SK-N-SH treated with all-trans-retinoic acid at 6 μM for 48 hours (cell line): Measurements from ENCODE around the gene SLC35F3.

Experiments used
- BACH2 ChIP-seq: fragments of 250-450 bp; sonication (Bioruptor Pico); IDR thresholded peaks from 2 replicates; pipeline ENCODE4 v1.9.0; 2021; ENCODE audit warnings: mild to moderate bottlenecking, borderline replicate concordance
- CREB5 ChIP-seq: fragments of 250-450 bp; sonication (Bioruptor Pico); IDR thresholded peaks from 2 replicates; pipeline ENCODE4 v1.5.1; 2020; ENCODE audit warnings: low read depth, mild to moderate bottlenecking, moderate library complexity
- CSDC2 ChIP-seq: fragments of 250-450 bp; sonication (Bioruptor Pico); IDR thresholded peaks from 2 replicates; pipeline ENCODE4 v1.5.0; 2020; ENCODE audit warnings: mild to moderate bottlenecking, moderate library complexity
- PATZ1 ChIP-seq: fragments of 250-450 bp; sonication (Bioruptor Pico); IDR thresholded peaks from 2 replicates; pipeline ENCODE4 v1.8.0; 2020; ENCODE audit warnings: mild to moderate bottlenecking, moderate library complexity, borderline replicate concordance
- RARB ChIP-seq: fragments of 250-450 bp; sonication (Bioruptor Pico); IDR thresholded peaks from 2 replicates; pipeline ENCODE4 v1.8.0; 2021; ENCODE audit warnings: mild to moderate bottlenecking, moderate library complexity
- TOX ChIP-seq: fragments of 250-450 bp; sonication (Bioruptor Pico); IDR thresholded peaks from 2 replicates; pipeline ENCODE4 v1.8.0; 2021; ENCODE audit warnings: mild to moderate bottlenecking, moderate library complexity, borderline replicate concordance
- ZFP3 ChIP-seq: fragments of 250-450 bp; sonication (Bioruptor Pico); IDR thresholded peaks from 2 replicates; pipeline ENCODE4 v1.5.0; 2020; ENCODE audit warnings: mild to moderate bottlenecking, moderate library complexity

- TF ChIP-seq CSDC2 (CRISPR knock-in tag) (no peak), CREB5 (CRISPR knock-in tag) (no peak), TOX (no peak), BACH2 (CRISPR knock-in tag) (no peak), PATZ1 (CRISPR knock-in tag) (no peak), RARB (CRISPR knock-in tag) (no peak), ZFP3 (CRISPR knock-in tag) (no peak)
These were observed 467.7 kb downstream of the SLC35F3 start for GRCh38 chr1:234372011-234372757.
